SK-N-SH (cell line): ENCODE data around the gene ZNF331. TPM values are rescaled to one million over a fixed set of nuclear protein-coding genes. Genes with fewer than 3 reads are reported as not detected.

Experiments
- CTCF ChIA-PET: fragments of 300-600, 350-600 bp; formaldehyde crosslinking; extraction: SDS; loops from one replicate; lab custom pipeline; 2021; lab: Yijun Ruan, JAX
- POLR2A ChIA-PET: fragments of 350-600 bp; sonication (Branson Sonifier 250); formaldehyde crosslinking; extraction: SDS; loops from one replicate; lab custom pipeline; 2020; ENCODE audit warnings: antibody characterized with exemption, inconsistent platforms; lab: Yijun Ruan, JAX
- DNase-seq: peaks from one replicate; pipeline ENCODE4 v3.0.0; 2012
- H2AFZ ChIP-seq: fragments of 200-600 bp; sonication (generic); 2 replicates; pipeline ENCODE4 v1.8.1; 2016; ENCODE audit warnings: antibody characterized with exemption, mild to moderate bottlenecking, low read depth
- H3F3A ChIP-seq: fragments of 200-600 bp; sonication (generic); replicated peaks from 2 replicates; pipeline ENCODE3; 2016; ENCODE audit warnings: antibody characterized with exemption, mild to moderate bottlenecking; ENCODE audit not compliant: insufficient read depth
- H3K27ac ChIP-seq, 2 experiments: fragments of 200-500 bp in 1 of 2; fragments of 200-600 bp in 1 of 2; sonication (Bioruptor generic) in 1 of 2; sonication (generic), shearing (Covaris generic) in 1 of 2; 2 replicates each; pipeline versions ENCODE4 v1.5.1 to v1.6.1; 2014 to 2016; ENCODE audit warnings: low read depth in 2 of 2, inconsistent platforms in 1 of 2, low read length in 1 of 2, mild to moderate bottlenecking in 1 of 2, mixed read lengths in 1 of 2
- H3K27me3 ChIP-seq: fragments of 200-600 bp; sonication (generic), shearing (Covaris generic); 2 replicates; pipeline ENCODE4 v1.6.1; 2016; ENCODE audit warnings: mixed run types; ENCODE audit not compliant: insufficient read depth
- H3K36me3 ChIP-seq, 2 experiments: fragments of 200-500 bp in 1 of 2; fragments of 200-600 bp in 1 of 2; sonication (Bioruptor generic) in 1 of 2; sonication (generic) in 1 of 2; replicated peaks in 1 of 2; 2 replicates each; pipeline versions ENCODE3 to v1.5.1; 2014 to 2016; ENCODE audit warnings: low read length in 1 of 2, mild to moderate bottlenecking in 1 of 2; ENCODE audit not compliant: insufficient read depth in 2 of 2, control insufficient read depth in 1 of 2
- H3K4me1 ChIP-seq, 2 experiments: fragments of 200-500 bp in 1 of 2; fragments of 200-600 bp in 1 of 2; sonication (Bioruptor generic) in 1 of 2; sonication (generic), shearing (Covaris generic) in 1 of 2; 2 replicates each; pipeline versions ENCODE4 v1.5.1 to v1.6.1; 2014 to 2016; ENCODE audit warnings: low read depth in 1 of 2, low read length in 1 of 2, mixed run types in 1 of 2; ENCODE audit not compliant: insufficient read depth in 2 of 2, control insufficient read depth in 1 of 2
- H3K4me2 ChIP-seq: fragments of 200-600 bp; sonication (generic), shearing (Covaris generic); 2 replicates; pipeline ENCODE4 v1.6.1; 2017; ENCODE audit warnings: mixed run types
- H3K4me3 ChIP-seq, 2 experiments: fragments of 200-500 bp in 1 of 2; fragments of 200-600 bp in 1 of 2; sonication (Bioruptor generic) in 1 of 2; sonication (generic), shearing (Covaris generic) in 1 of 2; 2 replicates each; pipeline versions ENCODE4 v1.5.1 to v1.8.1; 2014 to 2016; ENCODE audit warnings: low read depth in 2 of 2, inconsistent platforms in 1 of 2, low read length in 1 of 2, mild to moderate bottlenecking in 1 of 2, mixed read lengths in 1 of 2, moderate library complexity in 1 of 2
- H3K79me2 ChIP-seq: fragments of 200-600 bp; sonication (generic); 2 replicates; pipeline ENCODE4 v1.8.1; 2017; ENCODE audit warnings: mild to moderate bottlenecking; ENCODE audit not compliant: insufficient read depth
- H3K9ac ChIP-seq: fragments of 200-600 bp; sonication (generic); 2 replicates; pipeline ENCODE4 v1.6.1; 2017; ENCODE audit warnings: mixed run types
- H3K9me2 ChIP-seq: fragments of 200-600 bp; sonication (generic); 2 replicates; pipeline ENCODE4 v1.6.1; 2017; ENCODE audit warnings: mixed run types
- H3K9me3 ChIP-seq: fragments of 200-600 bp; sonication (generic); 2 replicates; pipeline ENCODE4 v1.6.1; 2017; ENCODE audit warnings: mixed run types, mild to moderate bottlenecking, moderate library complexity
- H4K20me1 ChIP-seq: fragments of 200-600 bp; sonication (generic); 2 replicates; pipeline ENCODE4 v1.6.1; 2017; ENCODE audit warnings: mild to moderate bottlenecking, mixed run types; ENCODE audit not compliant: insufficient read depth
- CTCF ChIP-seq: fragments of 200-600 bp; sonication (generic); IDR thresholded peaks from 2 replicates; pipeline ENCODE4 v1.6.1; 2017; ENCODE audit warnings: antibody characterized with exemption, mild to moderate bottlenecking, moderate library complexity
- EP300 ChIP-seq, 2 experiments: IDR thresholded peaks; 2 replicates each; pipeline versions ENCODE4 v1.4.0 to v1.6.1; 2012; ENCODE audit warnings: borderline replicate concordance in 1 of 2, low read depth in 1 of 2, low read length in 1 of 2
- FOSL2 ChIP-seq: IDR thresholded peaks from 2 replicates; pipeline ENCODE4 v1.4.0; 2012; ENCODE audit warnings: low read depth, mild to moderate bottlenecking, moderate library complexity, borderline replicate concordance
- FOXJ3 ChIP-seq: sonication (generic); formaldehyde crosslinking; IDR thresholded peaks from 2 replicates; pipeline ENCODE4 v1.5.1; 2020; ENCODE audit warnings: mild to moderate bottlenecking, missing genetic modification reagents
- MAX ChIP-seq: IDR thresholded peaks from 2 replicates; pipeline ENCODE4 v1.4.0; 2012; ENCODE audit warnings: low read depth
- MEF2A ChIP-seq: IDR thresholded peaks from 2 replicates; pipeline ENCODE4 v1.4.0; 2012; ENCODE audit warnings: low read depth, borderline replicate concordance
- NFIC ChIP-seq: IDR thresholded peaks from 2 replicates; pipeline ENCODE4 v1.4.0; 2012; ENCODE audit warnings: borderline replicate concordance
- POLR2AphosphoS5 ChIP-seq: IDR thresholded peaks from 2 replicates; pipeline ENCODE4 v1.6.1; 2012; ENCODE audit warnings: low read depth, low read length
- RAD21 ChIP-seq: IDR thresholded peaks from 2 replicates; pipeline ENCODE4 v1.6.1; 2012; ENCODE audit warnings: mild to moderate bottlenecking, low read length
- RCOR1 ChIP-seq: fragments of 150-350 bp; IDR thresholded peaks from 2 replicates; pipeline ENCODE4 v1.6.1; 2017; ENCODE audit warnings: antibody characterized with exemption, low read length
- REST ChIP-seq: IDR thresholded peaks from 2 replicates; pipeline ENCODE4 v1.6.1; 2012; ENCODE audit warnings: mild to moderate bottlenecking, low read depth, low read length, moderate library complexity
- SMC3 ChIP-seq: IDR thresholded peaks from 2 replicates; pipeline ENCODE4 v1.6.1; 2012; ENCODE audit warnings: low read depth, low read length, improper control_type of control experiment
- TAF1 ChIP-seq: IDR thresholded peaks from 2 replicates; pipeline ENCODE4 v1.6.1; 2012; ENCODE audit warnings: low read depth, mild to moderate bottlenecking, low read length, moderate library complexity, borderline replicate concordance
- ZBTB33 ChIP-seq: IDR thresholded peaks from 2 replicates; pipeline ENCODE4 v1.4.0; 2012; ENCODE audit warnings: low read depth, borderline replicate concordance
- WGBS: methylation state at CpG from one replicate; pipeline ENCODE4 v1.1.6; 2017; ENCODE audit warnings: low lambda C conversion rate; 5-methylcytosine and 5-hydroxymethylcytosine counted together
- polyA plus RNA-seq, 3 experiments: library from polyadenylated mRNA; depleted of rRNA; stranded (reverse); fragments of >200 nt; gene quantifications; 2 replicates each; pipeline ENCODE4 v1.2.3, GENCODE V29; 2012

Gene ZNF331
- polyA plus RNA-seq, 1 of the 3 experiments (the other 2 are of a cell fraction): 7.2 TPM

- TF ChIP-seq REST (no peak), RAD21 (no peak)
These were observed 40.0 kb downstream of the ZNF331 start (continued) for GRCh38 chr19:53577968-53578367.

GRCh38 chr19:53579518-53579917 lies 41.6 kb downstream of the ZNF331 start:
- H3K27me3 ChIP-seq: no peaks in the 10 kb centered on the region
- ChIA-PET CTCF (no interaction called here), POLR2A (no interaction called here)
- peaks cover 13% of the 10 kb centered on the region for H3K9me3 ChIP-seq
- H3K79me2 ChIP-seq: no peaks in the 10 kb centered on the region
- no peak overlapping the region for H3K27ac ChIP-seq
- H2AFZ ChIP-seq: no peak overlapping the region
- peaks cover 21 to 44% of the 10 kb centered on the region in 2 experiments for H3K36me3 ChIP-seq
- TF ChIP-seq POLR2AphosphoS5: no peak
- no peak for TF ChIP-seq MAX
- TF ChIP-seq FOXJ3: no peak
- no peak for TF ChIP-seq ZBTB33
- TF ChIP-seq NFIC: no peak
- TF ChIP-seq MEF2A: no peak
- TF ChIP-seq RCOR1: no peak
- TF ChIP-seq FOSL2: no peak
- TF ChIP-seq TAF1: no peak
- no peak for TF ChIP-seq CTCF
- TF ChIP-seq SMC3: no peak
- TF ChIP-seq EP300 (IDR thresholded peaks at IDR 0.05; ENCODE audit: borderline replicate concordance in 1 of 2, low read depth in 1 of 2, low read length in 1 of 2): no peak
- no peak overlapping the region for H3K4me3 ChIP-seq
- no peak overlapping the region for H3K9ac ChIP-seq
- 90% methylated on average over 2 of the region's 2 CpGs for WGBS
- H3K4me1 ChIP-seq: no peaks in the 10 kb centered on the region
- no peaks in the 10 kb centered on the region for H3F3A ChIP-seq
- no peak overlapping the region for H3K4me2 ChIP-seq
- no peaks in the 10 kb centered on the region for H4K20me1 ChIP-seq
- no peak for DNase-seq
- H3K9me2 ChIP-seq: no peaks in the 10 kb centered on the region
